ENCODE results near the gene DDI2.
A peak's percentile ranks its signal among the peaks of the same experiment; 100 is the strongest.
"Not testable (repeated sequence)": the region's sequence is repeated elsewhere in the genome, so short reads cannot be mapped to it uniquely, and the experiment has no call there.

The DDI2 gene

DNA sequence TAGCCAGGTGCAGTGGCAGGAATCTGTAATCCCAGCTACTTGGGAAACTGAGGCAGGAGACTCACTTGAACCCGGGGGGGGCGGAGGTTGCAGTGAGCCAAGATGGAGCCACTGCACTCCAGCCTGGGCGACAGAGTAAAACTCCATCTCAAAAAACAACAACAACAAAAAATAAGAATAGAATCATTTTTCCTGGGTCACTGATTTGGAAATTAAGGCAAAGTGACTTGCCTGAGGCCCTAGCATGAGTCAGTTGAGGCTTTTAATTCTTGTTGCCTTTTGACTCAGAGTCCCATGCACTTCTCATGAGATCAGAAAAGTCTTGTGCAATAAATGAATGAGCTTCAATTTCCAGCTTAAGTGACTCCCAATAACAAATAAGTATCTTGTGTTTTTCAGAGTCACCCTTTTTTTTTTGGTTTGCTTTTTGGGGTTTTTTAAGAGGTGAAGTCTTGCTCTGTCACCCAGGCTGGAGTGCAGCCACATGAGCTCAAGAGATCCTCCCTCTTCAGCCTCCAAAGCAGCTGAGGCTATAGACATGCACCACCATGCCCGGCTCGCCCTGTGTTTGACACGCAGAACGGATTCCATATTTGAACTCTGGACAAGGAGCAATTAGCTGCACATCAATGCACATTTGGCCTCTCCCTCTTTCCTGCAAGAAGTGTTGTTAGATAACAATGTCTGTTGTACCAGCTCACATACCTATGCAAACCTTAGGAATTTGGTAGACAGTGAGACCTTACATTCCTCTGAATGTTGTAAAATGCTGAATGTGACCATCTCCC lies 63.5 kb downstream of the DDI2 start:
- DNase-seq = no peak

DNA sequence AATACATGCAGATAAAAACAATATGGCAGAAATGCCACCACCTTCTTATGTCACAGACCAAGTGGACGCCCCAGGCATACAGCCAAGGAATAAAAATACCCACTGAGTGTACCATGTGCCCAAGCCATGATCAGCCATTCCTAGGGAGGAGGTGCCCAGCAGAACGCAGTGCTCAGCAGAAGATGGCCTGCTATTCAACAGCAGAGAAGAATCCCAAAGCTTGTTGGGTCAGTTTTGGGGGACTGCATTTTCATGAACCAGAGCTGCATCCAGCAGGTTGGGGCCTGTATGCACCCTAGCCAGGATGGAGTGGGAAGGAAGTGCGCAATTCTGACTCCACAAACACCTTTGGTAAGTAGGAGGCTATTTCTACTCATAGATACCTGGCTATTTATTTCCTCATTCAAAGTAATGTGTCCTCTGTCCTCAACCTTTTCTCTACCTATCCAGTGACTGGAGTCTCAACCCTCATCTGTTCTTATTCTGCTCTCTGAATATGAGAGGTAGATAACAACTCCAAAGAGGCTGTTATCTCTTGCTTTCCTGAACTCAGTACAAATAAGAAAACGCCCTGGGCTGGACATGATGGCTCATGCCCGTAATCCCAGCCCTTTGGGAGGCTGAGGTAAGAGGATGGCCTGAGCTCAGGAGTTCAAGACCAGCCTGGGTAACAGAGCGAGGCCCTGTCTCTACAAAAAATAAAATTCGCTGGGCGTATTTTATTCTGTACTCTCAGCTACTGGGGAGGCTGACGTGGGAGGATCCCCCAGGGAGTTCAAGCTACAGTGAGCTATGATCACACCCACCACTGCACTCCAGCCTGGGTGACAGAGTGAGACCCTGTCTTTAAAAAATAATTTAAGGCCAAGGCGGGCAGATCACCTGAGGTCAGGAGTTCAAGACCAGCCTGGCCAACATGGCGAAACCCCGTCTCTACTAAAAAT lies 64.4 kb downstream of the DDI2 start:
- DNase-seq = no peak

DNA sequence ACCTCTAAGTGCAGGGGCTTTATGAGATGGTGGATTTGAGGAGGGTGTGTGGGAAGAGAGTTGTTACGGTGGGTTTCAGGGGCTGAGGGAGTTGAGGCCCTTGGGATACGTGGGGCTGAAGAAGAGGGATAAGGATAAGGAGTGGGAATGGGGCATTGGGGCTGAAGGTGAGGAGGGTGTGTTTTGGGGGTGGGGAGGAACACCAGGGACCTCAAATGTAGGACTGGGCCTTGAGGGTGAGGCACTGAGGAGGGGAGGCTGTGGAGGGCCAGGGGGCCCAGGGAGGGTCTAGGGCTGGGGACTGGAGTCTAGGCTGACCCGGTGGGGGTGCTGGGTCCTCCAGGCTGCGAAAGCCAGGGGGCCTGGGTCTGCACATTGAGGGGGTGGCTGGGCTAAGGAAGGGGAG lies 65.7 kb downstream of the DDI2 start:
- DNase-seq = no peak

DNA sequence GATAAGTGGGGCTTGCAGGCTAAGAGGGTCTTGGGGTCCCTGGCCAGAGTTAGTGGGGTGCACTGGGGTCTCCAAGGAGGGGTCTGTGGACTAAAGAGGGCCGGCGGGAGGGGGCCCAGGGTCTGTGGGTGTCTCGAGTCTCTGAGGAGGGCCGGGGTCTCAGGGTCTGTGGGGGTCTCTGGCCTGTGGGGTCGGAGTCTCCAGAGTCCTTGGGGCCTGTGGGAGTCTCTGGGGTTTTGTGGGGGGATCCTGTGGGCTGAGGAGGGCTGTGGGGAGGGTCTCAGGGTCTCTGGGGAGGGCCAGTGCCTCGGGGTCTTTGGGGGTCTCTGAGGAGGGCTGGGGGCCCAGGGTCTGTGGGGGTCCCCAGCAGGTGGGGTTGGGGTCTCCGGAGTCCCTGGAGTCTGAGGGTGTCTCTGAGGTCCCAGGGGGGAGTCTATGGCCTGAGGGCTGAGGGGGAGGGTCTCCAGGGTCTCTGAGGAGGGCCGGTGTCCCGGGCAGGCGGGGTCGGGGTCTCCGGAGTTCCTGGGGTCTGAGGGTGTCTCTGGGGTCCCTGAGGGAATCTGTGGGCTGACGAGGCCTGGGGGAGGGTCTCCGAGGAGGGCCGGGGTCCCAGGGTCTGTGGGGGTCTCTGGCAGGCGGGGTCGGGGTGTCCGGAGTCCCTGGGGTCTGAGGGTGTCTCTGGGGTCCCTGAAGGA lies 66.2 kb downstream of the DDI2 start:
- DNase-seq = no peak

DNA sequence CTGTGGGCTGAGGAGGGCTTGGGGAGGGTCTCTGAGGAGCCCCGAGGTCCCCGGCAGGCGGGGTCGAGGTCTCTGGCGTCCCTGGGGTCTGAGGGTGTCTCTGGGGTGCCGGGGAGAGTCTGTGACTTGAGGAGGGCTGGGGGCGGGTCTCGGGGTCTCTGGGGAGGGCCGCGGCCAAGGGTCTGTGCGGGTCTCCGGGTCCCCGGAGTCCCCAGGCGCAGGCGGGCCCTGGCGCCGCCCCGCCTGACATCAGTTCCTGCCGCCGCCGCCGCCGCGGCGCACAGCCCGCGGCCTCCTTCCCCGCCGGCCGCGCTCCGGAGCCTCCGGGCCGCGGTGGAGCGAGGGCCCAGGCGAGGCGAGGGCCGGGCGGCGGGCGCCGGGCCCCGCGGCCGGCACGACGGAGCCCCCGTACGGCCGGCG lies 66.8 kb downstream of the DDI2 start, which contains the start of gene PLEKHM2:
TSS of gene PLEKHM2 (plus strand) at position 279 of the 420 bp plus-strand sequence. CDS start 239 bp downstream, outside the sequence.
- DNase-seq = peak; percentile 65

DNA sequence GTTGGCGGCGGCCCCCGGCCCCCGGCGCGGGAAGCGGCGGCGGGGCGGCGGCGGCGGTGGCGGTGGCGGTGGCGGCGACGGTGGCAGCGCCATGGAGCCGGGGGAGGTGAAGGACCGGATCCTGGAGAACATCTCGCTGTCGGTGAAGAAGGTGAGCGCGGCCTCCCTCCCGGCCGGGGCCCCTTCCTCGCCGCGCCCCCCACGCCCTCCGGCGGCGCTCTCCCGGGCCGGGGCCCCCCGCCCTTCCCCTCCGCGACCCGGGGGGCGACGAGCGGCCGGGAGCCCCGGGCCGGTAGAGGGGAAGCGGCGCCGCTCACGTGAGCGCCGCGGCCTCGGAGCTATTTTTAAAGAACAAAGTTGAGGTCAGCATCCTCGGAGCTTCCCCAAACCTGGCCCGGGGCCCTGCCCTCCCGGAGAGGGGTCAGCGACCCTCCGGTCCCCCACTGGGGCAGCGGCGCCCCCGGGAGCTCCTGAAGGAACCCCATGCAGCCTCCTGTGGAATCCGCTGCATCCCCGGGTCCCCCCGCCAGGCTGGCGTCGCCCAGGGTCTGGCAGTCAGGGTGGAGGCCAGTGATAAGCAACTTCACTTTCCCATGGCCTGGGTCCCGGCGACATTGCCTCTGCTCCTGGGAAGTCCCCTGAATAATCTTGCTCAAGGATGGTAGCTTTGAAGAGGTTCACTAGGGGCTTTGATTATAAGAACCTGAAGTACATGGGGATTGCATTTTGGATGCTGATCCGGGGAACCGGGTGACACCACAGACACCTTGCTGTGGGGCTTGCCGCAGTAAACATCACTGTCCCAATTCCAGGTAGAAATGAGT lies 67.4 kb downstream of the DDI2 start:
- peak; percentile 77 for DNase-seq

DNA sequence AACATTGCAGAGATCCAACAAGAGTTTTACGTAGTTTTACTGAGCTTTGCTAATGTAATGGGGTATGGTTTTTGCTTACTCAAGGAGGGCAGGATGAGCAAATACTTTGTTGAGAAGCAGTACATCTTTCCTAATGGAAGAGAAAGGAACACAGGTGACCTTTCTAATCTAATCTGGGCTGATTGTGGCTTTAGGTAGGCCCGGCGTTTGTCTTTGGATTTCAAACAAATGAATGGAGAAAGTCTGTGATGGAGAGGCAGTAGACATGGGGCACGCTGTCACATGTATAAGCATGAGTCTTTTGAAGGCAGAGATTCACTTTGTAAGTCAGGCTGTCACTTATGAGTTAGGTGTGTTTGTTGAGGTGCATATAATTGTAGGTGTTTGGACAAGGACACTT lies 68.6 kb downstream of the DDI2 start:
- no peak for DNase-seq

DNA sequence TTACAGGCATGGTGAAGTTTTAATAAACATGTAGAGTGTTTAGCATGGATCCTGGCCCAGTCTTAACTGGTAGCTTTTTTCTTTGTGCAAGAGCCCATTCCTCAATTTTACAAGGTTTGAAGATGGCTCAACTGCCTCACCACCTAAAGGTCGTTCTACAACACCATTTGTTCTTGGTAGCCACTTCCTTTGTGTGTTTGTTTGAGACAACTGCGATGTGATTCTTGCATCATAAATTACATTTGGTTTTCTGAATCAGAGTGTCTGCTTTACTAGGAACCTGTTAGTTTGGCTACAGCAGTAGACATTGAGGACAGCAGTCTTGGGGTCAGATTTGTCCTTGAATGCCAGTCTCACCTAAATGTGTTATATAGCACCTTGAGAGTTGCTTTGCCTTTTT lies 70.2 kb downstream of the DDI2 start:
- DNase-seq = no peak

DNA sequence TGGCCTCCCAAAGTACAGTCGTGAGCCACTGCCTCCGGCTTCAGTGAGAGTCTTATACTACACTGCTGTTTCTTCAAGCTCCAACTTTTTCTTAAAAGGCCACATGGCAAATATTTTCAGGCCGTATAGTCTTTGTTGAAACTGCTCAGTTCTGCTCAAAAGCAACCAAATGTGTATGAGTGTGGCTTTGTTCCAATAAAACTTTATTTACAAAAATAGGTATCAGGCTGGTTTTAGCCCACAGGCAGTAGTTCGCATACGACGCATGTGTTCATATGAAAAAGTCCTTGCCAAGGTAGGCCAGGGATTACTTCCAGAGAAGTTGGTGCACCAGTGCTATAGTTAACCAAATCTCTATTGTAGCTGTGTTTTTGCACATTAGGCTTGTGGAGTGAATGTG lies 73.1 kb downstream of the DDI2 start:
- no peak for DNase-seq

DNA sequence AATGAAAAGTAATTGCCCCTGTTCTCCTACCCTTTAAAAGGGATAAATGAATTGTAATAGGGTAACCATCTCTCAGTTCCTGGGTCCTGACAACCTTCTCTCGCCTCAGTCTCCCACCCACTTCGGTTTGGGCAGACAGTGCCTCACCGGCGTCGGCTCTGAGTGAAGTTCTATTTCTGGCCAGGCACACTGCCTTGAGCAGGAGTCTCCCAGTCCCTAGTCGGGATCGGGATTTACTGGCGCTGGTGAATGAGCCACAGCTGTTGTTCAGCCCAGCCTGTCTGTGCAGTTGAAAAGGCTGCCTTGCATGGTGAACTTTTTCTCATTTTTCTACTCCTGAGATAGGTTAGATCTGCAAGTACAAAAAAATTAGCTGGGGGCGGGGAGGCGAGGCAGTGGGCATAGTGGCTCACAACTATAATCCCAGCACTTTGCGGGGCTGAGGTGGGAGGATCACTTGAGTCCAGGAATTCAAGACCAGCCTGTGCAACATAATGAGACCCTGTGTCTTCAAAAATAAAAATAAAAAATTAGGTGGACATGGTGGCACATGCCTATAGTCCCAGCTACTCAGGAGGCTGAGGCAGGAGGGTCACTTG lies 74.3 kb downstream of the DDI2 start:
- no peak for DNase-seq

DNA sequence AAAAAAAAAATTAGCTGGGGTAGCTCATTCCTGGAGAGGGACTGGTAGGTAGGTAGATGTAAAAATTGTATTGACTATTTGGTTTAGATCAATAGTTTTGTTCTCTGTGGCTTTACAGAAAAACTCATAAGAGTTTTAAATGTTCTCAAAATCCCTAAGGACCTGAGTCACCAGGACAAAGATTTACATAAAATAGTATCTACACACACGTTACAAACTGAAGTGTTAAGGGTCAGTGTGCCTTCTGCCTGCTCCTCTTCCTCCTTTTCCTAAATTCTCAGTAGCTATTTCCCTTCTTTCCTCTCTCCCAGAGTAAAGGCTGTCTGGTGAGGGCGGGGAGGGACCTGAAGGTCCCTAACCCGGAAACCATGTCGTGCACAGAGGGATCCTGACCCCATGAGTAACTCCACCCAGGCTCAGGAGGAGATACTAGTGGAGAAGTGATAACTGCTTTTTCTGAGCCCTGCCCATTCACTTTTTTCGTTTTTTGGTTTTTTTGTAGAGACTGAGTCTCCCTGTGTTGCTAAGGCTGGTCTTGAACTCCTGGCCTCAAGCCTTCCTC lies 74.9 kb downstream of the DDI2 start:
- peak; percentile 73 for DNase-seq

DNA sequence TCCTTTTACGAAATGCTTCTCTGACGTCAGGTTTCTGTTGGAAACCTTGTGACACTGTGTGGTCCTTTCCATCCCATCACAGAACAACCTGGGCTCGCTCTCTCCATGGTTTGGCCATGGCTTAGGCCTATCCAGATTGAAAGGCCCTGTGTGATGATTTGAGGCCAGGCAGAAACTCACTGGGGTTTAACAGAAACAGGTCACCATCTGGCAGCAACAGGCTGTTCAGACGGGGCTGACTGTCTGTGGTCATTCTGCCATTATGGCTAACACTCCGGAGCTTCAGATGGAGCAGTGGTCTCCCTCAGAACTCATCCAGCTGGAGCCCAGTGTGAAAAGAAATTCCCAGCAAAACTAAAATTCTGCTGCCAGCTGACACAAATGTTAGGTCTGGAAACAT lies 76.1 kb downstream of the DDI2 start:
- no peak for DNase-seq

DNA sequence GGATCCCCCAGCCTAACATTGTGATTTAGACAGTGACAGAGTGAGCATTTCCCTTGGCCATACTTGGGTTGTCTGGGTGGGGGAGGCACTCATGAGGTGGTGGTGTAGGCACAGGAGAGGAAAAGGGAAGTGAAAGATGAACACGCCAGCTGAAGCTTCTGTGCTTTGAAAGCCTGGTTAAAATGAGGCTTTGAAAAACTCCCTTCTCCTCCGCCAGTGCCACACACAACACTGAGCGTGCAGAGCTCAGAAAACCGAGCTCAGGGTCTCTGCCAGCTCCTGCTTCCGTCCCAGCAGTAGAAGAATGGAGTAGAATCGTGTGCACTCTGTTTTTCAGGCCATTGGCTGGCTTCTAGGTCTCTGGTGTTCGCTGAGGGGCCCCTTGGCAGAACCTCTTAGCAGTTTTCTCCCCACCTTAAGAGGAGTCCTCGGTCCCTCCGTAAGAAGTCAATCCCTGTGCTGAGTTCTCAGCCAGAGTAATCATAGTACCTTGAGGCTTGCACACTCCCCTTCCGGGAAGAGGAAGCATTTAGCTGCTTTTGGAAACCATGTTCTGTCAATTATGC lies 79.8 kb downstream of the DDI2 start:
- peak; percentile 70 for DNase-seq

DNA sequence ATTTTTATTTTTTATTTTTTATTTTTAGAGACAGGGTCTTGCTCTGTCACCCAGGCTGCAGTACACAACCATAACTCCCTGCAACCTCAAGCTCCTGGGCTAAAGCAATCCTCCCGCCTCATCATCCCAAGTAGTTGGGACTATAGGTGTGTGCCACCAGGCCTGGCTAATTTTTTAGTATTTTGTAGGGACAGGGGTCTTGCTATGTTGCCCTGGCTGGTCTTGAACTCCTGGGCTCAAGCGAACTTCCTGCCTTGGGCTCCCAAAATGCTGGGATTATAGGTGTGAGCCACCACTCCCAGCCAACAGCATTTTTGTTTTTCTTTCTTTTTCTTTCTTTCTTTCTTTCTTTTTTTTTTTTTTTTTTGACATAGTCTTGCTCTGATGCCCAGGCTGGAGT lies 80.9 kb downstream of the DDI2 start:
- no peak for DNase-seq

DNA sequence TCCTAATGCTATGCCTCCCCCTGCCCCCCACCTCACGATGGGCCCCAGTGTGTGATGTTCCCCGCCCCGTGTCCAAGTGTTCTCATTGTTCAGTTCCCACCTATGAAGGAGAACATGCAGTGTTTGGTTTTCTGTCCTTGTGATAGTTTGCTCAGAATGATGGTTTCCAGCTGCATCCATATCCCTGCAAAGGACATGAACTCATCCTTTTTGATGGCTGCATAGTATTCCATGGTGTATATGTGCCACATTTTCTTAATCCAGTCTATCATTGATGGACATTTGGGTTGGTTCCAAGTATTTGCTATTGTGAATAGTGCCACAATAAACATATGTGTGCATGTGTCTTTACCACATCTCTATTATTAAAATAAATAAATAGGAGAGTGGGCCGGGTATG lies 82.1 kb downstream of the DDI2 start:
- not testable (repeated sequence) for DNase-seq

DNA sequence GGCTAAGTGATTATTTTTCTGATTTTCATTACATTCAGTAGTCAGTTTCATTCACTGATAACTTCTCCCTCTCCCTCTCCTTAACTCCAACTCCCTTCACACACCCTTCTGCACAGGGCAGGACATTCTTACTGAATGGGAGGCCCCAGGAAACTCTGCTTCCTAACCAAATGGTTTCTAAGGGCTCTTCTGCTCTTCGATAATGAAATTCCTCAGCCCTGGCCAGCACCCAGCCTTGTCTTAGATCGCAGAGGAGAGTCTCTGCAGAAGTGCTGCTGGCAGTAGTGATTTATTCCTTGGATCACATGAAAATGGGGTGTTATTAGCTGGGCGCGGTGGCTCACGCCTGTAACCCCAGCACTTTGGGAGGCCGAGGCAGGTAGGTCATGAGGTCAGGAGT lies 83.2 kb downstream of the DDI2 start:
- no peak for DNase-seq

DNA sequence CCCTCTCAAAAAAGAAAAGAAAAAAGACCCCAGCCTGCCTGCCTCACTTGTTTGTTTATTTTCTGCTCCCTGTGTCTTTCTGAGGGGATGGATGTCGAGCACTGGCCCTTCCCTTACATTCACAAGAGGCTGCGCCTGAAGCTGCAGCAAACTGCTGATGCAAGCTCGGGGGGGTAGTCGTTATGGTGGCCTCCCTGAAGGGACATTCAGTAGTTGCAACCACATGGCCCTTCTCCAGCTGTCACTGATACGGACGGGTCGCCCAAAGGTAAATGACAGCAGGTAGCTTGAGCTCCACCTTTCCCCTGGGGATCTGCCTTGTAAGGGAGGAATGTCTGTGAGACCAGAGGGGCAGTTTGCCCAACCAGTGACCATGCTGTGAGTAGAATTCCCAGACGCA lies 84.5 kb downstream of the DDI2 start:
- no peak for DNase-seq

DNA sequence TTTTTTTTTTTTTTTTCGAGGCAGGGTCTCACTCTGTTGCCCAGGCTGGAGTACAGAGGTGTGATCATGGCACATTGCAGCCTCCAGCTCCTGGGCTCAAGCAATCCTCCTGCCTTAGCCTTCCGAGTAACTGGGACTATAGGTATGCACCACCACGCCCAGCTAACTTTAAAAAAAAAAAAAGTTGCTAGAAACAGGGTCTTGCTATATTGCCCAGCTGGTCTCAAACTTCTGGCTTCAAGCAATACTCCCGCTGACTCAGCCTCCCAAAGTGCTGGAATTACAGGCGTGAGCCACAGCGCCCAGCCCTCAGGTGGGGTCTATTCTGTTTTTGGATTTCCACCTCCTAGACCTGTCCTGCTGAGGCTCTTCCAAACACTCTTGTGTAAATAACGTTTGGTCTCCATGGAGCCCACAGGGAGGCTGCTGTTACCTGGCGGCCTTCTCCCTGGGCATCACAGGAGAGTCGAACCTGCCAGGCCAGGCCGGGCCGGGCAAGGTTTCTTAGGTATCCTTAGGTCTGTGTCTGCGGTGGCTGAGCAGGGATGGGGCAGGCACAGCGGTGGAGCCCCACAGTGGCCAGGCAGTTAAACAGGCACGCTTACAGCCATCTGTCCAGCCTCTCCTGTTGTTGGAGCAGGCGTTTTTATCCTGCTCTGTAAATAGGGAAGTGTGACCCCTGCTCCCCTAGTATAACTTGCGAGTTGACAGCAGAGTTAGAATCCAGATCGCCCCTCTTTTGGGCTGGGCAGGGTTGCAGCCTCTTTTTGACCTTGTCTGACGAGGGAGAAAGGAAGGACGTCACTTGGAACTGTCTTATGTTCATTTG lies 85.7 kb downstream of the DDI2 start:
- DNase-seq = no peak

DNA sequence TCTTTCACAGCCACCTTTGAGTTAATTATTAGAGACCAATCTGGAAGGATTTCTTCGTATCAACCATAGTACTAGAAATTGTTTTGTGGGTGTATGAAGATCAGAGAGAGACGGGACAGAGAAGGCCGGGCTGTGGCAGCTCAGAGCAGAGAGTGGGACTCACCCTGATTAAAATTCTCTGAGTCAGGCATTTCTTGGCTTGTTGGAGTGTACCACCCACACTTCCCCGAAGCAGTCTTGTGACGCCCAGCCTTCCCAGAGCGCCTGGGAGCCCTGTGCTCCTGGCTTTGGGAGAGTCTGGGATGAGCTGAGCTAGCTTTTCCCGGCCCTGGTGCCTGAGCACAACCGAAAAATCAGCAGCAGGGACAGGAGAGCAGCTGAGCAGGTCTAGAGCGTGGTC lies 86.3 kb downstream of the DDI2 start:
- no peak for DNase-seq

DNA sequence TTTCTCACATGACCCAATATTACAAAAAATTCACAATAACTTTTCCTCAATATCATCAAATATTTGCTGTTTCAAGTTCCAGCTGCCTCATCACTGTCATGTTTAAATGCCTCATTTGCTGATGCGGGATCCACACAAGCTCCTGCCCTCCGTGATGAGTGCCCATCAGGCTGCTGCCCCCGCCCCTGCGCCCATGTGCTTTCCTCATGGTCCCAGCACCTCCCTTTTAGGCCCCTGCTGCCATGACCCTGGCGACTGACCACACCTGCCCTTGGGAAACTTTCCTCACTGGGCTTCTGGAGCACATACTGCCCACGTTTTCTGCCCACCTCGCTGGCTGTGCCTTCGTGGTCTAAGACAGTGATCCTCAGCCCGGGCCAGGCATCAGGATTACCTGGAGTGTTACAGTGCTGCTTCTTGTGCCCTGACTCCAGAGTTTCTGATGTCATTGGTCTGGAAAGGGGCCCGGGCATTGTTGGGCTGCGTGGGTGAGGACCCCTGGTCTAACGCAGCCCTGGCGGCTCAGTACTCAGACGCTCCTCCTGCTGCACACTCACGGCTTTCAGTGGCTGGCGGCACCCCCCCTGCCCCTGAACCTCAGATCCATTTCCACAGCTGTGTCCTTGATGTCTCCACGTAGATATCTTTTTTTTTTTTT lies 87.4 kb downstream of the DDI2 start:
- DNase-seq = no peak

Data from hematopoietic multipotent progenitor cell treated with erythropoietin and hydrocortisone succinate and interleukin-3 and kit ligand, for 6 days (in vitro differentiated cells).